Stimulated activated CD4-positive, alpha-beta T cell treated with anti-CD3 and anti-CD28 coated beads, Interleukin-15, amount 100 ng/mL, for 24 hours (primary cell): ENCODE results near the gene FBXO27.

Experiments used
- DNase-seq: peaks from one replicate; pipeline ENCODE4 v3.0.0-alpha.2; 2020

The FBXO27 gene

DNA sequence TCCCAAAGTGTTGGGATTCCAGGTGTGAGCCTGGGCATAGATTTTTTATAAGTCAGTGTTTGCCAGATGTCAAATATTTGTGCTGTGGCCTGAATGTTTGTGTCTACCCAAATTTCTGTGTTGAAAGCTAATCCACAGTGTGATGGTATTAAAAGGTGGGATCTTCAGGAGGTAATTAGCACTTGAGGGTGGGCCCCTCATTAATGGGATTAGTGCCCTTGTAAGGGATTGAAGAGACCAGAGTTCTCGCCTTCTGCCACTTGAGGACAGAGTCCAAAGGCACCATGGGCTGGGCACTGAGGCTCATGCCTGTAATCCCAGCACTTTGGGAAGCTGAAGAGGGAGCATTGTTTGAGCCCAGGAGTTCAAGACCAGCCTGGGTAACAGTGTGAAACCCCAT is 47.1 kb downstream of the FBXO27 start:
- no peak for DNase-seq

DNA sequence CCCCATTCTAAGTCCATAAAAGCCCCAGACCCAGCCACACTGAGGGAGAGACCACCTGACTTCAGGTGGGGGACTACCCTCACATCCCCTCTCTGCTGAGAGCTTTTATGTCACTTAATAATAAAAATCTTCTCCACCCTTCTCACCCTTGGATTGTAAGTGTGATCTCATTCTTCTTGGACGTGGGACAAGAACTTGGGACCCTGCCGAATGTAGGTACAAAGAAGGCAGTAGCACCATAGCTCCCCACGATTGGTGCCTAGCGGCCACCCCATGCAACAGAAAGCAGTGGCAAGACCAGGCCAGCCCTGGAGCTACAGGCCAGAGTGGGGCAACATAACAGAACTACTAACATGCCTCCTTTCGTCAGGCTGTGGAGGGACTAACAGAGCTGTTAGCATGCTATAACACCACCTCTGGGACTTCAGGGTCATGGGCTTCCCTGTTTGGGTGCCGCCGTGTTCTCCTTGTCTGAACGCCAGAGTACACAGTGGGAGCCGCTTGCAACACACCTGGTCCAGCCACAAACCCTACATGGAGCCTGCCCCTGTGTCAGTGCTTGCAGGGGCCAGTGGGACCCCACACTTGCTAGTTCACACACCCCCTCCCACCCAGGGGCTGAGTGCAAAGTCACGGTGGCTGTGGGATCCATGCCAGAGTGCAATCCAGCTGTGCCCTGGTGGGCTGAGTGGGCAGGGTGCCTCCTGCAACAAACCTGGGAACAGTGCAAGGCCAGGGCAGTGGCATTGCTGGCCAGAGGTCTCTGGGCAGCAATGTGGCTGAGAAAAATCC is 51.6 kb downstream of the FBXO27 start:
- no peak for DNase-seq

DNA sequence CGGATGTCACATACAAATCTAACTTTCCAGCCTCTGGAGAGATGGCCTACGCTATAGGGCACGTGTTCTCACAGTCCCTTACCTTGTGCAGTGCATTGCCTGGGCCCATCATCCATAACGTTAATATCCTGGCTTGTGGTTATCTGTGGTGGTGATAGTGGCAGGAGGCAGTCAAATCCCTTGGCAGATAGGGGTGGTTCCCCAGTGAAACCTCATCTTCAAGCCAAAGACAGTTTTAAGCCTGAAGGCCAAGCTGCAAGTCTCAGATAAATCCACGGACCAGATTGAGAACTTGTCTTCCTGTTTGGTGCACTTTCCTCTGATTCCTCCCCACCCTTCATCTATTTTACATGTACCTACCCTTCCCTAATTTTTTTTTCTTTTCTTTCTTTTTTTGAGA is 52.5 kb downstream of the FBXO27 start:
- DNase-seq: no peak

DNA sequence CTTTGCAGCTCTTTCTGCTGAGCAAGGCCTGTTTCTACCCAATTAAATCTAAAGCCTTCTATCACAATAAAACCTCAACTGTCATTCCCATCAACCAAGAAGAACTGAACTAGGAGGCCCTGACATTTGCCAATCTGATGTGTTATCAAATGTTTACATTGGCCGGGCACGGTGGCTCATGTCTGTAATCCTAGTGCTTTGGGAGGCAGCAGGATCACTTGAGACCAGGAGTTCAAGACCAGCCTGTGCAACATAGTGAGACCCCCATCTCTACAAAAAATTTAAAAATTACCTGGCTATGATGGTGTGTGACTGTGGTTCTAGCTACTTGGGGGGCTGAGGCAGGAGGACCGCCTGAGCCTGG is 54.0 kb downstream of the FBXO27 start:
- DNase-seq: no peak

DNA sequence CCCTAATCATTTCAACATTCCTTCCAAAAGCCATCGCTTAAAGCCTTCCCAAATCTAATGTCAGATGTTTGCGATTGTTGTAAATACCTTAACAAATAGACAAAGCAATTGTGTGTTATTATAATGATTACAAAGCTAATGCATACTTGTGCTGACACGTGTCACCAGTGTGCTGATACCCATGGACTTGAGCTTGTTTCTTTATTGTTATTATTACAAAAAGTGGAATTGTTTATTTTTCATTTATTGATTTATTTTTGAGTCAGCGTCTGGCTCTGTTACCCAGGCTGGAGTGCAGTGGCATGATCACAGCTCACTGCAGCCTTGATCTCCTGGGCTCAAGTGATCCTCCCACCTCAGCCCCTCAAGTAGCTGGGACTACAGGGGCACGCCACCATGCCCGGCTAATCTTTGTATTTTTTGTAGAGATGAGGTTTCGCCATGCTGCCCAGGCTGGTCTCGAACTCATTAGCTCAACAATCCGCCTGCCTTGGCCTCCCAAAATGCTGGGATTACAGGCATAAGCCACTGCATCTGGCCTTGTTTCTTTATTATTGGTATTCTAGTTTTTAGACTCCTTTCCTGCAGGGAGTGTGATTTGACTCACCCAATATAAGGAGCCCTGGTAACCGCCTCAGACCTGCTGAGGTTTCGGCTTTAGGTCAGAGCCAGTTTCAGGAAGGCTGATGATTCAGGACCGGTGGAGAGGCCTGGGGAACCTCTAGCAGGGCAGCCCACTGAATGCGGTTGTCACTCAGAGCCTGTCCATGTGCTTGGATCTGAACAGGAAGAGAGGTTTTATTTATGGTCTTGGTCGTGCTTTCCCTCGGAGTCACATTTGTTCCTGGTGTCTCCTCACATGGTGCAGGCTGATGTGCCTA is 54.7 kb downstream of the FBXO27 start:
- peak; percentile 81 for DNase-seq

DNA sequence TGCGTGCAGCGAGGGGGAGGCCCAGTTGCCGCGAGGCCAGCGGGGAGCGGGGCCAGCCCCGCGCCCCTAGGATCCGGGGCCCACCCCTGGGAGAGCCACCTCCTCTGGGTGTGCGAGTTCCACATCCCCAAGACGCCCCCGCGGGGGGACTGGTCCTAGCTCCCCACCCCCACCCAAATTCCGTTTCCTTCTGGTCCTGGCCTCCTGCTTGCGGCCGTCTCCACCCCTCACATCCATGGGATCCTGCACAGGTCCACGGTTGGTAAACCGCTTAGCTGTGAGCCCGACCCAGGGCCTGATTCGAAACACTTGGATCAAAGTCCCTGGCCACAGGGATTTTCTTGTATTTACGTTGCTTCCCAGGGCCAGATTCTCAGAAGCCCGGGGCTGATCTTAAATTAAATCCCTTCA is 56.5 kb downstream of the FBXO27 start:
- DNase-seq: no peak

DNA sequence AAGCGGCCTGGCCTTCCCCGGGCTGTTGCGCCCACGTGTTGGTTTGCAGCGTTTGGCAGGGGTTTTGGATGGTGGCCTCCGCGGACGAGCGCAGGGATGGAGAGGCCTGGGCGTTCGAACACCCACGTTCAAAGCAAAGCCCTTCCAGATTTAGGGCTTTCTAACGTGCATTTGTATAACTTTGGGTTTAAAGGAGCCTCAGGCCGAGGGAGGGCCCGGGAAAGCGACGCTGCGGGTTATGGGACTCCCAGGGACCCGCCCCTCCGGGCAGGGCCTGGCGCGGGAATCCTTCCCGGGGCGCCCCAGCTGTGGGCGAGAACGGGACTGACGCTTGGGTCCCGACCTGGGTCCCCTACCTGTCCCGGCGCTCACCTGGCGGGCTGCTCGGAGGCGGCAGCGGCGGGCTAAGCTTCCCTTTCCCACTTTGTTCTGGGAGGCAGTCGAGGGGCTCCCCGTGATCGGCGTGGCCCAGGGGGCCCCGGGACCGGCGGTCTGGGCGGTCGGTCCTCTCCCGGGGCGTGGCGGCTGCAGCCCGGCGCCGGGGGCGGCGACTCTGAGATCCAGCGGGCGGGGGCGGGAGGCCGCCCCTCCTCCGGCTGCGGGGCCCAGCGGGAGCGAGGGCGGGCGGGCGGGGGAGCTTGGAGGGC is 57.0 kb downstream of the FBXO27 start, which contains the start of gene FBXO17:
TSS of gene FBXO17 (minus strand) at position 529 of the 647 bp plus-strand sequence. CDS start 25,423 bp downstream, outside the sequence.
- DNase-seq: no peak

DNA sequence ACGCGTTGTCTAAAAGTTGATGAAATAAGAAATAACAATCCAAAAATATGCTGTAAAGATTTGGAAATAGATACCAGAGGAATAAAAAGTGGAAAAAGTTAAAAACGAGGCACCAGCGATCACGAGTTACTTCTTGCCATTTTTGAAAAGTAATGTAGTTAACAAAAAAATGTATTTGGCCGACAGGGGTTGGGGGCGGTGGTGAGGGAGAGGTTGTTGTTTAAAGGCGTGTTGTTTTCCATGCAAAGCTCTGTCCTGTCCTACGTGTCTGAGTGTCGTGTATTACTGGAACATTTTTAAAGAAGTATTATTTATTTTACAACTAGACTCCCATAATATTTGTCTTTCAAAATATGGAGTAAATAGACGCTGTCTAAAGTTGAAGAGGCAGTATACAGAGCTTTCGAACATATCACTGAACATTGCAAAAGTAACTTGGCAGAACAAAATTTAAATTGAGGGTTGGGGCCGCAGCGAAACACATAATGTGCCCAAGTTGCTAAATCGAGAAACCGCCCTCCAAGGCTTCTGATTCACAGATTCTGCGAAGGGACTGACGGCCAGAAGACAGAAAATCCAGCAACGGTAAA is 57.6 kb downstream of the FBXO27 start:
- DNase-seq: no peak
